Measurements from ENCODE around the gene PNPLA7. TPM values are rescaled to one million over a fixed set of nuclear protein-coding genes. Genes with fewer than 3 reads are reported as not detected.
A peak's percentile ranks its signal among the peaks of the same experiment; 100 is the strongest.
"Not testable (repeated sequence)": the region's sequence is repeated elsewhere in the genome, so short reads cannot be mapped to it uniquely, and the experiment has no call there.

Gene PNPLA7
- total RNA-seq = 1 to 10 TPM; 5.6 to 7.0 TPM

- Mint-ChIP-seq H3K4me3 (peak within 1 kb of the TSS; percentile 97), H3K27ac (peak within 1 kb of the TSS; percentile 95)
- POLR2A ChIA-PET = interaction anchor here (0.9 to 1.8 kb wide), 4 partner anchors 8 to 309 kb away, joined by 3 to 6 read pairs (median 4); partner anchors contain the start of genes TUBB4B and ZMYND19
Observed at GRCh38 chr9:137550231-137550621, at the start of gene PNPLA7. Gene PNPLA7, minus strand, starts transcription at chr9:137550402. Its CDS starts 205 bp downstream, at chr9:137550197.

GRCh38 chr9:137598943-137599342, 48.7 kb upstream of the PNPLA7 start:
- no peak for DNase-seq
- no peaks in the 10 kb centered on the region for H3K9me3 Mint-ChIP-seq
- peaks cover 14% of the 10 kb centered on the region for H3K4me1 Mint-ChIP-seq
- no peak overlapping the region for H3K27ac Mint-ChIP-seq
- H3K27me3 Mint-ChIP-seq = peaks cover 4% of the 10 kb centered on the region
- no peak overlapping the region for H3K4me3 Mint-ChIP-seq
- POLR2A ChIA-PET = no interaction called here
- no peak for ATAC-seq (ENCODE audit: low read depth)
- no peaks in the 10 kb centered on the region for H3K36me3 Mint-ChIP-seq

More at GRCh38 chr9:137550231-137550621, at the start of gene PNPLA7:
- peak; percentile 62 for DNase-seq
- no peaks in the 10 kb centered on the region for H3K27me3 Mint-ChIP-seq
- peak; percentile 31 for ATAC-seq (ENCODE audit: low read depth)
- H3K4me1 Mint-ChIP-seq = peaks cover 7% of the 10 kb centered on the region
- no peaks in the 10 kb centered on the region for H3K9me3 Mint-ChIP-seq
- H3K36me3 Mint-ChIP-seq = peaks cover 2% of the 10 kb centered on the region

- POLR2A ChIA-PET = interaction anchor here (0.7 kb wide), 1 partner anchor 9 kb away, joined by 6 read pairs; no protein-coding TSS in a partner anchor
- H3K36me3 Mint-ChIP-seq; H3K9me3 Mint-ChIP-seq; H3K4me3 Mint-ChIP-seq; ATAC-seq (ENCODE audit: low read depth); H3K27ac Mint-ChIP-seq; H3K27me3 Mint-ChIP-seq; H3K4me1 Mint-ChIP-seq; DNase-seq: not testable (repeated sequence)
Observed at GRCh38 chr9:137596577-137596976, 46.4 kb upstream of the PNPLA7 start.

DNA sequence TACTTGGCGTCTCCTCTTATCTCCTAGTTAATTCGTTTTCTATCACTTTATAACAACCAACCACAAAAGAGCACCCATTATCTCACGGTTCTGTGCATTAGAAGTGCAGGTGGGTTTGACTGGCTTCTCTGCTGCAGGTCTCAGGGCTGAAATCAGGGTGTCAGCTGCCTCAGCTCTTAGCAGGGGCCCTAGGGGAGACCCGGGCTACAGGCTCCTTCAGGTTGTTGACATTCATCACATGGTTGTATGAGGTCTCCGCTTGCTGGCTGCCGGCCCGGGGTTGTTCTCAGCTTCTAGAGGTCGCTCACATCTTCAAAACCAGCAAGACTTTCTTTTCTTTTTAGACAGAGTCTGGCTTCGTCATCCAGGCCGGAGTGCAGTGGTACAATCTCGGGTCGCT, 43.0 kb upstream of the PNPLA7 start:
- Mint-ChIP-seq H3K27me3 (peaks cover 2% of the 10 kb centered on the region), H3K4me1 (peaks cover 8% of the 10 kb centered on the region), H3K27ac (no peak overlapping the region), H3K4me3 (no peak overlapping the region), H3K36me3 (peaks cover 1% of the 10 kb centered on the region), H3K9me3 (no peaks in the 10 kb centered on the region)
- POLR2A ChIA-PET = no interaction called here
- no peak for ATAC-seq (ENCODE audit: low read depth)
- DNase-seq = no peak

GRCh38 chr9:137592767-137593166, 42.6 kb upstream of the PNPLA7 start:
- Mint-ChIP-seq H3K27me3 (peaks cover 2% of the 10 kb centered on the region), H3K36me3 (peaks cover 5% of the 10 kb centered on the region), H3K4me1 (peaks cover 11% of the 10 kb centered on the region), H3K4me3 (no peak overlapping the region), H3K27ac (no peak overlapping the region), H3K9me3 (no peaks in the 10 kb centered on the region)
- POLR2A ChIA-PET = interaction anchor here (0.5 kb wide), 1 partner anchor 19 kb away, joined by 3 read pairs; no protein-coding TSS in a partner anchor
- ATAC-seq (ENCODE audit: low read depth) = no peak
- no peak for DNase-seq

- peak; percentile 97 for DNase-seq
- Mint-ChIP-seq H3K4me1 (peaks cover 11% of the 10 kb centered on the region), H3K27me3 (peaks cover 1% of the 10 kb centered on the region), H3K4me3 (peak within 1 kb of the TSS; percentile 98), H3K9me3 (no peaks in the 10 kb centered on the region), H3K27ac (peak within 1 kb of the TSS; percentile 88), H3K36me3 (peaks cover 8% of the 10 kb centered on the region)
- peak; percentile 97 for ATAC-seq (ENCODE audit: low read depth)
- POLR2A ChIA-PET = interaction anchor here (0.7 to 1.8 kb wide), 7 partner anchors 12 to 724 kb away, joined by 3 to 7 read pairs (median 5); partner anchors contain the start of genes ARRDC1, EDF1, EHMT1 and MRPL41
Observed at GRCh38 chr9:137590469-137591383, 40.5 kb upstream of the PNPLA7 start, which contains the start of gene ZMYND19. Gene ZMYND19, minus strand, starts transcription at chr9:137590512. Its CDS starts 249 bp downstream, at chr9:137590263.

GRCh38 chr9:137590123-137590468, 39.9 kb upstream of the PNPLA7 start:
- no peak overlapping the region for H3K4me3 Mint-ChIP-seq
- peaks cover 11% of the 10 kb centered on the region for H3K4me1 Mint-ChIP-seq
- POLR2A ChIA-PET = interaction anchor here (1.2 to 1.8 kb wide), 6 partner anchors 12 to 40 kb away, joined by 3 to 7 read pairs (median 4); partner anchors contain the start of genes ARRDC1, EHMT1, MRPL41 and PNPLA7

GRCh38 chr9:137589441-137590122, 39.4 kb upstream of the PNPLA7 start:
- Mint-ChIP-seq H3K36me3 (peaks cover 8% of the 10 kb centered on the region), H3K9me3 (no peaks in the 10 kb centered on the region), H3K27ac (peak overlapping the region; percentile 76), H3K4me3 (peak overlapping the region; percentile 88), H3K27me3 (no peaks in the 10 kb centered on the region), H3K4me1 (peaks cover 11% of the 10 kb centered on the region)
- POLR2A ChIA-PET = interaction anchor here (1.2 kb wide), 1 partner anchor 38 kb away, joined by 5 read pairs; the partner anchor contains the start of gene MRPL41
- ATAC-seq (ENCODE audit: low read depth) = peak; percentile 6
- DNase-seq = peak; percentile 60

More at GRCh38 chr9:137590123-137590468, 39.9 kb upstream of the PNPLA7 start:
- no peaks in the 10 kb centered on the region for H3K9me3 Mint-ChIP-seq
- H3K36me3 Mint-ChIP-seq = peaks cover 8% of the 10 kb centered on the region
- H3K27ac Mint-ChIP-seq = no peak overlapping the region
- no peak for ATAC-seq (ENCODE audit: low read depth)
- no peak for DNase-seq
- no peaks in the 10 kb centered on the region for H3K27me3 Mint-ChIP-seq

DNA sequence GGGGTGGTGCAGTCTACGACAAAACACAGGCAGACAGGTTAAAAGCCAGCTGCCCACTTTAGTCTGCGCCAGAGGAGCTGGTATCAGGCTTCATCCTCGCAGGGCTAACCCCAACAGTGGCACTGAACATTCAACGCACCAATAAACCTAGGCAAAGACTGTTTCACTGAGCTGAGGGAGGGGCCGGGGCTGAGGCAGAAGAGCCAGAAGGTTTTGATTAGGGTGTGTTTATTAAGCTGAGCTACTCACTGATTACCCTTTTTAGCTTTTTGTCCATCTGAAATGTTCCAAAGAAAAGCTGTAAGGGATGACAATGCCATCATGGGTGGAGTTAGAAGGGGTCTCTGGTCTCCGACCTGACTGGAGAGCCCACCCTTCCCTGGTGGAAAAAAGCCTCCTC, 38.7 kb upstream of the PNPLA7 start:
- Mint-ChIP-seq H3K27ac (no peak overlapping the region), H3K27me3 (no peaks in the 10 kb centered on the region), H3K4me1 (peaks cover 11% of the 10 kb centered on the region), H3K4me3 (peak overlapping the region; percentile 88), H3K9me3 (no peaks in the 10 kb centered on the region), H3K36me3 (peaks cover 8% of the 10 kb centered on the region)
- POLR2A ChIA-PET = interaction anchor here (1.2 kb wide), 1 partner anchor 37 kb away, joined by 5 read pairs; the partner anchor contains the start of gene MRPL41
- no peak for DNase-seq
- no peak for ATAC-seq (ENCODE audit: low read depth)

DNA sequence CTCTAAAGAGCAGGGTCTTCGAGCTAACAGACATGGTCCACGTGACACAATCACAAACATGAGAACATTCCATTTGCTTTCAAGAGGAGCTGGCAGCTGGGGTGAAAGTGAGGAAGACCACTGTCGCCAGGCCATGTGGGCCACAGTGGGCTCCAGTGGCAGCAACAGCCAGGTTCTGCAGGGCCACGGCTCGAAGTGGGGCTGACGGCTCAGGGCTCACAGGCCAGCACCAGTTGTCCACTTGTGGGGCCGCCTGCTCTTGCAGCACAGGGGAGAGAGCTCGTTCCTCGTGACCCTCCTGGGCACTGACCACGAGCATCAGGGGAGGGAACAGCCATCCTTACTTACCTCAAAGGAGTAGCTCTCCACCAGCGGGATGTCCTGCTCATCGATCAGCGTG, 38.1 kb upstream of the PNPLA7 start:
- no peak for ATAC-seq (ENCODE audit: low read depth)
- peak overlapping the region; percentile 29 for H3K4me3 Mint-ChIP-seq
- no peak for DNase-seq
- H3K27ac Mint-ChIP-seq = no peak overlapping the region
- H3K36me3 Mint-ChIP-seq = peaks cover 8% of the 10 kb centered on the region
- H3K27me3 Mint-ChIP-seq = no peaks in the 10 kb centered on the region
- H3K4me1 Mint-ChIP-seq = peaks cover 11% of the 10 kb centered on the region
- H3K9me3 Mint-ChIP-seq = no peaks in the 10 kb centered on the region
- POLR2A ChIA-PET = interaction anchor here (0.5 to 1.2 kb wide), 4 partner anchors 8 to 323 kb away, joined by 3 to 6 read pairs (median 4); partner anchors contain the start of gene MRPL41

GRCh38 chr9:137586854-137587253, 36.7 kb upstream of the PNPLA7 start:
- Mint-ChIP-seq H3K27me3 (no peaks in the 10 kb centered on the region), H3K9me3 (no peaks in the 10 kb centered on the region), H3K36me3 (peaks cover 8% of the 10 kb centered on the region), H3K4me1 (peaks cover 11% of the 10 kb centered on the region), H3K27ac (no peak overlapping the region), H3K4me3 (no peak overlapping the region)
- POLR2A ChIA-PET = no interaction called here
- no peak for ATAC-seq (ENCODE audit: low read depth)
- DNase-seq = no peak

GRCh38 chr9:137583957-137584356, 33.8 kb upstream of the PNPLA7 start:
- no peak overlapping the region for H3K27ac Mint-ChIP-seq
- no peaks in the 10 kb centered on the region for H3K9me3 Mint-ChIP-seq
- DNase-seq = no peak
- H3K4me3 Mint-ChIP-seq = no peak overlapping the region
- ATAC-seq (ENCODE audit: low read depth) = no peak
- peaks cover 7% of the 10 kb centered on the region for H3K36me3 Mint-ChIP-seq
- H3K4me1 Mint-ChIP-seq = peaks cover 7% of the 10 kb centered on the region
- H3K27me3 Mint-ChIP-seq = no peaks in the 10 kb centered on the region
- POLR2A ChIA-PET = no interaction called here

DNA sequence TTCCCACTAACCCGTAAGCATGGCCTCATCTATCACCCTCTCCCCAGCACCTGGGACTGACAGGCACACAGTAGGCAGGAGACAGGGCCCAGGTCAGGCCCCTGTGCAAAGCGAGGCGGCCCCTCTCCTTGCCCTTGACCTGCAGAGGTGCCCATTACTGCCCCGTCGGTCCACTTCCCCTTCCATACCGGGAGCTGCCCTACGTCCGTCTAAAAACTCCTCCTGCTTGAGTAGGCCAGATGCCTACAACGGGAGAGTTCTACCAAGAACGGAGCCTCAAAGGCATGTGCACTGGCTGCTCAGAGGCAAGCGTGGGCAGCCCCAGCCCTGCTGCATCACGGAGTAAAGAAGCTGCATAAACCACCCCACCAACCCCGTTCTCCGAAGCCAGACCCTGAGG, 33.1 kb upstream of the PNPLA7 start:
- H3K9me3 Mint-ChIP-seq = no peaks in the 10 kb centered on the region
- H3K27me3 Mint-ChIP-seq = no peaks in the 10 kb centered on the region
- peaks cover 5% of the 10 kb centered on the region for H3K4me1 Mint-ChIP-seq
- H3K36me3 Mint-ChIP-seq = peaks cover 7% of the 10 kb centered on the region
- ATAC-seq (ENCODE audit: low read depth) = no peak
- H3K4me3 Mint-ChIP-seq = no peak overlapping the region
- no peak for DNase-seq
- no peak overlapping the region for H3K27ac Mint-ChIP-seq
- POLR2A ChIA-PET = no interaction called here
